Esophagus squamous epithelium (tissue), 5 donors: ENCODE results near the gene MORC3. TPM values are rescaled to one million over a fixed set of nuclear protein-coding genes. Genes with fewer than 3 reads are reported as not detected.

Experiments
- DNase-seq: peaks from one replicate; lab custom pipeline; 2025; lab: John Stamatoyannopoulos, UW
- H3K27ac ChIP-seq, 4 donors: fragments of 200-600 bp; sonication (generic); one replicate each; pipeline ENCODE4 v1.5.1; 2016 to 2019; ENCODE audit warnings: mild to moderate bottlenecking in 1 of 4
- H3K27me3 ChIP-seq, 4 donors: fragments of 200-600 bp; sonication (generic); 1 replicate in 3 of 4; 2 replicates in 1 of 4; pipeline versions ENCODE4 v1.5.1 to v1.6.0; 2017 to 2021; ENCODE audit warnings: antibody characterized with exemption in 1 of 4
- H3K36me3 ChIP-seq, 3 donors: fragments of 200-600 bp; sonication (generic); one replicate each; pipeline ENCODE4 v1.5.1; 2016 to 2019
- H3K4me1 ChIP-seq, 3 donors: fragments of 200-600 bp; sonication (generic); one replicate each; pipeline ENCODE4 v1.5.1; 2017 to 2019
- H3K4me3 ChIP-seq, 4 donors: fragments of 200-600 bp; sonication (generic); 1 replicate in 3 of 4; 2 replicates in 1 of 4; pipeline ENCODE4 v1.5.1; 2016 to 2019; ENCODE audit warnings: mild to moderate bottlenecking in 2 of 4, moderate library complexity in 1 of 4
- H3K9me3 ChIP-seq, 3 donors: fragments of 200-600 bp; sonication (generic); one replicate each; pipeline ENCODE4 v1.5.1; 2016 to 2019
- CTCF ChIP-seq, 6 experiments: fragments of 450-650 bp in 4 of 6; fragments of 200-600 bp in 2 of 6; sonication (generic) in 2 of 6; IDR thresholded peaks; one replicate each; pipeline ENCODE4 v1.5.1; 2016 to 2019; ENCODE audit warnings: antibody characterized with exemption in 6 of 6, mild to moderate bottlenecking in 4 of 6, moderate library complexity in 4 of 6
- POLR2A ChIP-seq, 4 donors: fragments of 450-650 bp; IDR thresholded peaks; one replicate each; pipeline ENCODE4 v1.6.1; 2017; ENCODE audit warnings: antibody characterized with exemption in 4 of 4, mild to moderate bottlenecking in 4 of 4, moderate library complexity in 3 of 4
- WGBS, 2 donors: methylation state at CpG; one replicate each; pipeline ENCODE4 v1.1.5; 2018; 5-methylcytosine and 5-hydroxymethylcytosine counted together
- intact Hi-C: fragments of 100-400 bp; cut with DNase I; formaldehyde crosslinking; loops from one replicate; pipeline ENCODE4 v1.15.0; 2022
- total RNA-seq, 4 donors: library from RNA; depleted of rRNA; stranded (reverse); fragments of >200 nt; gene quantifications; one replicate each; pipeline ENCODE4 v1.1.0, GENCODE V29; 2016
- donor health status: DM: yes; HTN: yes; CAD: no.

MORC3 gene
- total RNA-seq, 4 donors from 2014 or later = 31.9 to 50.5 (median 43.1) TPM

GRCh38 chr21:36344931-36345330 is 24.9 kb downstream of the MORC3 start:
- Histone ChIP-seq H3K27me3 (no peaks in the 10 kb centered on the region), H3K36me3 (peaks cover 38 to 100% (median 59%) of the 10 kb centered on the region in 3 donors), H3K4me1 (no peaks in the 10 kb centered on the region), H3K4me3 (no peak overlapping the region), H3K9me3 (no peaks in the 10 kb centered on the region), H3K27ac (no peak overlapping the region)
- TF ChIP-seq CTCF (IDR thresholded peaks at IDR 0.05) = no peak
- no peak for TF ChIP-seq POLR2A (IDR thresholded peaks at IDR 0.05)
- intact Hi-C loops = no loop called here
- no peak for DNase-seq
- 71 to 91% methylated on average over 1 of the region's 1 CpG for WGBS, 2 donors

- no peak overlapping the region for H3K4me3 ChIP-seq
- no peaks in the 10 kb centered on the region for H3K27me3 ChIP-seq
- 86 to 89% methylated on average over 3 of the region's 3 CpGs for WGBS, 2 donors
- DNase-seq = no peak
- no peaks in the 10 kb centered on the region for H3K9me3 ChIP-seq
- intact Hi-C loops = no loop called here
- TF ChIP-seq CTCF (IDR thresholded peaks at IDR 0.05) (no peak), POLR2A (IDR thresholded peaks at IDR 0.05) (no peak)
- no peak overlapping the region for H3K27ac ChIP-seq
- H3K4me1 ChIP-seq = no peaks in the 10 kb centered on the region
- peaks cover 34 to 100% (median 59%) of the 10 kb centered on the region in 3 donors for H3K36me3 ChIP-seq
Measured at GRCh38 chr21:36347278-36347961, 27.4 kb downstream of the MORC3 start.

GRCh38 chr21:36347962-36348328 is 27.9 kb downstream of the MORC3 start:
- intact Hi-C loops = no loop called here
- H3K27ac ChIP-seq = no peak overlapping the region
- H3K9me3 ChIP-seq = no peaks in the 10 kb centered on the region
- peaks cover 34 to 100% (median 55%) of the 10 kb centered on the region in 3 donors for H3K36me3 ChIP-seq
- H3K27me3 ChIP-seq = no peaks in the 10 kb centered on the region
- no peaks in the 10 kb centered on the region for H3K4me1 ChIP-seq
- H3K4me3 ChIP-seq = no peak overlapping the region
- 60 to 78% methylated on average over 2 of the region's 2 CpGs for WGBS, 2 donors
- TF ChIP-seq POLR2A (IDR thresholded peaks at IDR 0.05) (no peak), CTCF (IDR thresholded peaks at IDR 0.05) (no peak)
- no peak for DNase-seq

GRCh38 chr21:36349315-36349714 is 29.3 kb downstream of the MORC3 start:
- TF ChIP-seq POLR2A (IDR thresholded peaks at IDR 0.05) = no peak
- no peak for TF ChIP-seq CTCF (IDR thresholded peaks at IDR 0.05)
- Histone ChIP-seq H3K27me3 (no peaks in the 10 kb centered on the region), H3K27ac (no peak overlapping the region), H3K4me3 (no peak overlapping the region), H3K9me3 (no peaks in the 10 kb centered on the region), H3K4me1 (no peaks in the 10 kb centered on the region), H3K36me3 (peaks cover 34 to 100% (median 46%) of the 10 kb centered on the region in 3 donors)
- 92 to 95% methylated on average over 2 of the region's 2 CpGs for WGBS, 2 donors
- intact Hi-C loops = no loop called here
- no peak for DNase-seq

- no peaks in the 10 kb centered on the region for H3K4me1 ChIP-seq
- no peak for DNase-seq
- H3K4me3 ChIP-seq = no peak overlapping the region
- peaks cover 36 to 100% (median 38%) of the 10 kb centered on the region in 3 donors for H3K36me3 ChIP-seq
- WGBS, 2 donors = 88 to 97% methylated on average over 11 of the region's 11 CpGs
- intact Hi-C loops = no loop called here
- TF ChIP-seq CTCF (IDR thresholded peaks at IDR 0.05) (no peak), POLR2A (IDR thresholded peaks at IDR 0.05) (no peak)
- no peaks in the 10 kb centered on the region for H3K27me3 ChIP-seq
- no peaks in the 10 kb centered on the region for H3K9me3 ChIP-seq
- H3K27ac ChIP-seq = no peak overlapping the region
Measured at GRCh38 chr21:36350282-36350910, 30.4 kb downstream of the MORC3 start.
